AG09319 (cell line): Measurements from ENCODE around the gene RAC3.

Source experiments
- DNase-seq: peaks from one replicate; pipeline ENCODE4 v3.0.0-alpha.2; 2010; ENCODE audit warnings: low read depth; ENCODE audit errors: extremely low read depth
- TF ChIP-seq, protein P1 (sequence below): IDR thresholded peaks from 2 replicates; pipeline ENCODE4 v1.5.1; 2011; ENCODE audit warnings: low read depth, mild to moderate bottlenecking, inconsistent platforms, low read length, moderate library complexity

The RAC3 gene

DNA sequence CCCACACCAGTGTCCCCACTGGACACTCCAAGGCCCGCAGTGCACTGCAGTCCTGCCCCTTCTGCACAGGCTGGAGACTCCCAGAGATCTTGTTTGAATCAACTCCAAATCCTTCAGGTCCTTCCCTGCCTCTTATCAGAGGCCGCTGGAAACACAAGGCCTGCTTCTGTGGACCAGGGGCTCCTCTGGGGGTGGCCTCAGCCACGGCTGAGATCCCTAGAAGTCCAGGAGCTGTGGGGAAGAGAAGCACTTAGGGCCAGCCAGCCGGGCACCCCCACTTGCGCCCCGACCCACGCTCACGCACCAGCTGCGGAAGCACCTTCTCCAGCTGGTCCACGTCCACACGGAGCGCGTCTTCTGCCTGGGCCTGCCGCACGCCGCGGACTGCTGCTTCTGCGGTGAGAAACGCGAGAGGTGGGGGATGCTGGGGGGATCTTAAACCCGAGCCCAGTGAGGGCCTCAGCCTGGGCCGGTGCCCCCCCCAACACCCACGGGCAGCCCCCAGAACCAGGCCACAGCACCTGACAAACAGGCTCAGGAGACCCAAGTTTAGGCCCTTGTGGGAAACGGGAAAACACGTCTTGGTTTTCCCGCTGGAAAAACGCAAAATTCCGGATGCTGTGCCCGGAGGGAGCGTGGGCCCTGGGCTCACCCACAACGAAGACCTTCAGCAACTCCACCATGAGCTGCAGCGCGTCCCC is 12.3 kb upstream of the RAC3 start:
- DNase-seq, result no peak
- TF ChIP-seq, protein P1, sequence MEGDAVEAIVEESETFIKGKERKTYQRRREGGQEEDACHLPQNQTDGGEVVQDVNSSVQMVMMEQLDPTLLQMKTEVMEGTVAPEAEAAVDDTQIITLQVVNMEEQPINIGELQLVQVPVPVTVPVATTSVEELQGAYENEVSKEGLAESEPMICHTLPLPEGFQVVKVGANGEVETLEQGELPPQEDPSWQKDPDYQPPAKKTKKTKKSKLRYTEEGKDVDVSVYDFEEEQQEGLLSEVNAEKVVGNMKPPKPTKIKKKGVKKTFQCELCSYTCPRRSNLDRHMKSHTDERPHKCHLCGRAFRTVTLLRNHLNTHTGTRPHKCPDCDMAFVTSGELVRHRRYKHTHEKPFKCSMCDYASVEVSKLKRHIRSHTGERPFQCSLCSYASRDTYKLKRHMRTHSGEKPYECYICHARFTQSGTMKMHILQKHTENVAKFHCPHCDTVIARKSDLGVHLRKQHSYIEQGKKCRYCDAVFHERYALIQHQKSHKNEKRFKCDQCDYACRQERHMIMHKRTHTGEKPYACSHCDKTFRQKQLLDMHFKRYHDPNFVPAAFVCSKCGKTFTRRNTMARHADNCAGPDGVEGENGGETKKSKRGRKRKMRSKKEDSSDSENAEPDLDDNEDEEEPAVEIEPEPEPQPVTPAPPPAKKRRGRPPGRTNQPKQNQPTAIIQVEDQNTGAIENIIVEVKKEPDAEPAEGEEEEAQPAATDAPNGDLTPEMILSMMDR, result no peak

DNA sequence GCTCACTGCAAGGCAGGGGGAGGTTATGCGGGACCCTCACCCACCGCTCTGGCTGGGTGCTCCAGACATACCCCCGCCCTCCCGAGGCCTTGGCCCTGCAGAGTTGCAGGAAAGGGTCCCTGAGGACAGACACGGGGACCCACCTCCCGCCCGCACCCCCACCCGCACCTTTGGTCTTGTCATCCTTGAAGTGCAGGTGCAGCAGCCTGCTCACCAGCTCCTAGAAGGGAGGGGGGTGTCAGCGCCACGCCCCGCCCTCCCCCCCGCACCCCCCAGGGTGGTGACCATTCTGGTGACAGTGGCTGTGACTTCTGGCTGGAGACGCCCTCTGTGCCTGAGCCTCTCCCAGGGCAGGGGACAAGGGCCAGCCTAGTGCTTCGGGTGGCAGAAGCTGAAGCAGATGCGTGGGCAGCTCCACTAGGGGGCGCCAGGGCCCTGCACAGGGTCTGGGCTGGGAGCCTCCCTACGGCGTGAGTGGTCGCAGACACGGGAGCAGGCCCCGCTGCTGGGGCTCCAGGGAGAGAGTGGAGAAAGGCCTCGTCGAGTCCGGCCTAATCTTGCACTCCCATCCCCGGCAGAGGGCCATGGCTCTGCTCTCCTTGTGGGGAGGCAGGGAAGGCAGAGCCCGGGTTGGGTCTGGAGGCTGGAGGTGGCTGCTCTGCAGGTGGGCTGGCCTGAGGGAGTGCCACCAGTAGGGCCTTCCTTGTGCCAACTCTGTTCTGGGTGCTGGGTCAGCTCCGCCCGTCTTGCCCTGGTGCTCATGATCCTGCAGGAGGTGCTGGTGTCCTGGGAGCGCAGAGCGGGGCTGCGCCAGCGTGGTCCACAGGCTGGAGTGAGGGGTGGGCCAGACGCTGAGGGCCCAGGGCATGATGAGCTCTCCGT is 11.5 kb upstream of the RAC3 start:
- TF ChIP-seq, protein P1, result peak; percentile 73
- DNase-seq, result no peak

DNA sequence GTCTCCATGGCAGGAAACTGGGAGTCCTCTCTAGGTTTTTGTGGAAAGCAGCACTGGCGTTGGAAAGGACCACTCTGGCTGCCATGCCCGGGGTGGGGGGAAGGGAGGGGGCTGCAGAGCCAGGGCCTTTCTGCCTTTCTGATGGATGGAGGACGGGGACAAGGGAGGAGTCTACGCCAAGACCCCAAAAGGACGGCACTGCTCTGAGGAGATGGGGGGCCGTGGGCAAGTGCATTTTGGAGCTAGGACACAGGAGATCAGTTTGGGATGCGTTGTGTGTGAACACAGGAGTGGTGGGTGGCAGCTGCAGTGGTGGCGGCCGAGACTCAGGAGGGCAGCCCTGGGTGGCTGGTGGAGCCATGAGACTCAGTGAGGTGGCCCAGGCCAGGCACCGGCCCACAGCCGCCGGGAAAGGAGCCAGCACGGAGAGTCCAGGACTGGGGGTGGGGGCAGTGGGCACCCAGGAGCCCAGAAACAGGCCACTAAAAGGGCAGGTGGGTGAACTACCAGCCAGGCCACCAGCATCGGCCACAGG is 10.8 kb upstream of the RAC3 start:
- no peak for DNase-seq
- TF ChIP-seq, protein P1, result no peak

DNA sequence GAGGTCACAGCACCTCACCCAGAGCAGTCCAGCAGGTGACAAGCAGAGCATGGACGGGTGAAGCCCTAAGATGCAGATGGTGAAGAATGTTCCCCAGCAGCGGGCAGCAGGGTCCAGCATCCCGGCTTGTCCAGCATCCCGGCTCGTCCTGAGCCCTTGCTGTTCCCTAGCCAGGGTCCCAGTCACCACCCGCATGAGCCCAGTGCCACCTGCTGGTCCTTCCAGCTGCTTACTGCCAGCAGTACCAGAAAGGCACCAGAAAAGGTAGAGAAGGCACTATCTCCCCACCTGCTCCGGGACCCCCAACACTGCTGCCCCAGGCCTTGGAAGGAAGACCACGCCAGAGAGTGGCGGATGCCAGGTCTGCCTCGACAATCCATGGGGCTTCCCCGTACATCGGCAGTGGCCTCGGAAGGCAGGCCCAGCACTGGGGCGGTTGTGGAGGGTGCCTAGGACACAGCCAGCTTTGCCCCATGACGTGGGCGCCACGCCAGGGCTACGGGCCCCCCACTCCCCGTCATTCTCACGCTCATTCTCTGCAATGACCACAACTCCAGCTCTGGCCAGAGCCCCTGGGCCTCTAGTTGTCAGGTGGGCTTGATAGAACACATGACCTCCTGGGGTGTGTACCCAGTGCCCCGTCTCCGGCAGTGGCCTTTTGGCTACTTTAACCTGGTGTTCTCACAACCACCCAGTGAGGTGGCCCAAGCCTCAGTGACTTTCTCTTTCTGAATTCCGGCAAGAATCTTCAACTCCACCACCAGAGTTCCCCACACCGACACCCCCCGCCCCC is 10.2 kb upstream of the RAC3 start:
- DNase-seq, result peak; percentile 49
- TF ChIP-seq, protein P1, result peak; percentile 82

DNA sequence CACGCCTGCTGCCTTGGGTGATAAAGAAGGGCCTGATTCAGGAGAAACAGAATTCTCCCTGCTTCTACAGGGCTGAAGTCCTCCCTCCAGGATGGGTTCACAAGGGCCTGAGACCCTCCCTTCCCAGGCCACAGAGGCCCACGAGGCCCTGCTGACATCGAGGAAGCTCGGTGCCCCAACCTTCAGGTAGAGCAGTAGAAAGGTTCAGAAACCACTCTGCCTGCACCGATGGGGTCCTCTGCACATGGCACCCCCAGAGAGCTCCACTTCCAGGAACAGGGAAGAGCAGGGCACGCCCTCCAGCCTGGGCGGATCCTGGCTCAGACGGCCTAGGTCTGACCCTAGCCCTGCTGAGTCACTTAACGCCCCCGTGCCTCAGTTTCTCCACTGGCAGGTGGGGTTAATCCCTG is 9.6 kb upstream of the RAC3 start:
- TF ChIP-seq, protein P1, result no peak
- DNase-seq, result no peak

DNA sequence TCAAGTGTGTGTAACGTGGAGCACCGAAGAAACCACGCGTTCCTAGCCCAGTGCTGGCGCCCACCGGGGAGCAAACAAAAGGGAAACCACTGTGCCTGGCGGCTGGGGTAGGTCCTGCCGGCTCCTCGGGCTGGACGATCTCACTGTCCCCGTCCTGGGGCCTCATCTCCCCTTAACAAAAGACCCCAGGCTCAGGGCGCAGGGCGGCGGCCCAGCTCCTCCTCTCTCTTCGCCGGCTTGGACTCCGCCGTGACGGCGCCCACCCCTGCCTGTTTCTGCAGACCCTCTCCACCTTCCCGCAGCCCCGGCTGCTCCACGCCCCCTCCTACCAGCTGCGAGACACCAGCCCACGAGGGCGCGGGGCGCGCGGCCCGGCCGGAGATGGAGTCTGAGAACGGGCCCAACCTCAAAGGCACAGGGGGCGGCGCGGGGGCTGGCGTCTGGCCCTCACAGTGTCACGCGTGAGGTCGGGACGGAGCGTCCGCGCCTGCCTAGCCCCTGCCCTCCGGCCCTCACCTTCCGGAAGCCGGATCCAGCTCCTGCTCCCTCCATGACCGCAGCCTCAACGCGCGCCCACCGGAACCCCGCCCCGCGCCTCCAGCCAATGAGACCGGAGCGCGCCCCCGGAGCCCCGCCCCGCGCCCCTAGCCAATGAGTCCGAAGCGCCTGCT is 9.0 kb upstream of the RAC3 start, which contains the start of gene CENPX:
CENPX (minus strand) TSS at position 569 of the 671 bp plus-strand sequence; CDS start at position 552, 17 bp downstream.
- DNase-seq, result no peak
- TF ChIP-seq, protein P1, result no peak
